GM19372 (cell line): ENCODE results near the gene BAG2.
A peak's percentile ranks its signal among the peaks of the same experiment; 100 is the strongest.

Experiments used
- ATAC-seq: cut with Tn5 transposase; IDR thresholded peaks from one replicate; pipeline ENCODE4 v1.9.1; 2021; ENCODE audit warnings: mild to moderate bottlenecking, low read depth, moderate library complexity; ENCODE audit not compliant: unreplicated experiment

Gene BAG2

DNA sequence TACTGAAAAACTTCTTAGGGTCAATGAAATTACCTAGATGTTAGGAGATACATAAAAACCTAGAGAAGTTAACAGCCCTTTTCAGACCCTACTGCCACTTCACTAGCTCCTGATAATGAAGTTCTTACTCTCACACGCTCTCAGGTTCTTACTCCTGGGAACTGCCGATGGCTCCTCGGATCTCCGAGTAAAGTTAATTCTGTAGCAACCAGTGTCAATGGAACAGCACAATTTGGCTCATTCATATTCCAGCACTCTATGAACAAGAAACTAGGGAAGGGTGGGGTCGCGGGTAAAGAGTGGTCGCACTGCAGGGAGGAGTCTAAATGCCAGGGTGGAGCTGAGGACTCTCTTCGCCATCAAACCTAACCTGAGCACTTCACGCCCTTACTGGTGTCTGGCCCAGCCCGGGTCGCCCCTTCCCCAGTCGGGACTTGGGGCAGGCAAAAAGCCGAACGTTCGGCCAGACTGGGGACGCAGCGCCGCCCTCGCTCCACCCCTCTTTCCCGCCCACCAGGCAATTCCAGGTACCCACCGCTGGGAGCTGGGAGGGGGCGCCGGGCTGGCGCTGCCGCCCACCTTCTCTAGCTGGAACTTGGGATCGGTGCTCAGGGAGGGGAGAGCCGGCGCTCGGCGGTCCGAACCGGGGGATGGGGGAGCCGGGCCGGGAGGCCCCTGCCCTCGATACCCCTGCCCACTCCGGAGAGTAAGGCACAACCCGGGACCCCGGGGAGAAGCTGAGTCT lies 49.2 kb downstream of the BAG2 start:
- ATAC-seq, result peak; percentile 62

DNA sequence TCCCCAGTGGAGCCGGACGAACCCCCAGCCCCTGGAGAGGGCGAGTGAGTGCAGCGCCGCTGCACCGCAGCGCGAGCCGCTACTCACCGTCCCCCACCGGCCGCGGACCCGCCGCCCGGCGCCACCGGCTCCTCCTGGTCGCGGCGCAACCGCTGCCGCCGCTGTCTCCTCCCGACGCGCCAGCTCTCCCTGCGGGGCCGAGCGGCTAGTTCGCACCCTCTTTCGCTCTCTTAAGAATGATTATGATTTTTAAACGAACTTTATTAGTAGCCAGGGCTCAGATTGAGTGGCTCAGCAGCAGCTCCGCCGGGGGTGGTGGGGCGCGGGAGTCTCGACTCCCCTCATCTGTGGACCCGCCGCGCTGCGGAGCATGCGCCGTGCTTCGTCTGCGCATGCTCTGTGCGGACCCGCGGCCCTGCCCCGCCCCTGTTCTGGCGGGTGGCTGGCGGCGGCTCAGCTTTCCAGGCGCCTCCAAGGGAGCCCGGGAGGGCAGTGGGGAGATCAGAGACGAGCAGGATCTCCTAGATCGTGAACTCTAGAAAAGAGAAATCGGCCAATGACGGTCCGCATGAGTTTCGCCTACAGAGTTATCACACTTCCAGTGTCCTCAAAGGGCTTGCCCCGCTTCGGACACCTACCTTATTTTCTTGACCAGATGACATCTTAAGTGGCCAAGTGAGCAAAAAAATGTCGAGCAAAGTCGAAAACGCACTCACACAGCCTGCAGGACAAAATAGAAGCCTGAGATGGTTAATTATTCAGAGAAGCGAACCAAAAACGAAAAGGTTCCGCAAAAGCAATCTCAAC lies 50.0 kb downstream of the BAG2 start, which contains the start of gene RAB23:
TSS of gene RAB23 (minus strand) at position 372 of the 807 bp plus-strand sequence. CDS start 11,927 bp downstream, outside the sequence.
- peak; percentile 75 for ATAC-seq

DNA sequence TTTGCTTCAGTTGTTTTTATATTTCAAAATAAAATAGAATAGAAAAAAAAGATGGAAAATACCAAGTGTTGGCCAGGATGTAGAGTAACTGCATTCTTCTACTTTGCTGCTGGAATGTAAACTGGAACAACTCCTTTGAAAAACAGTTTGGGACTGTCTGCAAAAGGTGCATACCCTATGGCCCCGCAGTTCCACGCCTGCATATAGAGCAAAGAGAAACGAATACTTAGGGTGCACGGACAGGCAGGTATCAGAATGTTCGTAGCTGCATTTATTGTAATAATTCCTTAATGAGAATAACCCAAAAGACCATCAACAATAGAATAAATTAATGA lies 50.6 kb downstream of the BAG2 start:
- ATAC-seq, result no peak

DNA sequence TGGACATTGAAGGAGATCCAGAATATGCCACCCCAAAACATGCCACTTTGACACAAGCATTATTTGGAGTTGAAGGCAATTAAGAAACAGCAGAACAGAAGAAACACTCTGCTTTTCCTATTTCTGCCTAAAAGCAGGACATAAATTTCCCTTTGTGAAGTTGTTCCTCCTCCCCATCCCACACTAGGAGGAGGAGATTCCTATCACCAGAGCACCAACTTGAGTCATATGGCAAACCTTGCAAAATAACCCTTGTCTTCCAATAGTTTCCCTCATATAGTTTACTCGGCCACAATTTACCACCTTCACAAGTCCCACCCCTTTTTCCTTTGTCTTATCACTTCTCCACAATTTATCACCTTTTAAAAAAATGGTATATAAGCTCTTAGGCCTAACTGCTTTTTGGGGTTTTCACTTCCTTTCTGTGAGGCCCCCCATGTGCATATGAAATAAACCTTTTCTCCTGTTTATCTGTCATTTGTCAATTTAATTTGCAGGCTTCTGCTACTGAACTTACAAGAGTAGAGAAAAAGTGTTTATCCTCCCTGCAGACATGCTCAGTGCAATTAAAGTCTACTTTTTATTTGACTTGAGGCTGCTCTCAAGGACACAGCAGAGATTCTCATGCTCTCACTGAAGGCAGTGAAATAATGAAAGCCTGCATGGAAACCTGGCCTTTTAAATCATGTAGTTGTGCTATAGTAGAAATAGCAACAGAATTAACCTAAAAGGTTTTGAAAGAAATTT lies 52.8 kb downstream of the BAG2 start:
- ATAC-seq, result no peak

DNA sequence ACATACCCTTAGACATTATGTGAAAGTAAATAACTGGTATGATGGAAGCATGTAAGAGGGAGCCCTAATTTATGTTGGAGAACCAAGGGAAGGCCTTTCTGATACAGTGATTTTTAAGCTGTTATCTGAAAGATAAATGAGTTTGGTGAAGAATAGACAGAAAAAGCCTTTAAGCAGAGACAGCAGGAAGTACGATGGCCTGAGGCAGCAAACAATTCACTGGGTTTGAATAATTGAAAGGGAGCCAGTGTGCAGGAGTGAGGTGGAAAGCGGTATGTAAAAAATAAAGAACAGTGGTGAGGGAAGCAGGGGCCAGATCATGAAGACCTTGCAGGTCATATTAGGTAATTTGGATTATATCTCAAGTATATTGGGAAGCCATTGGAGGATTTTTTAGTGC lies 54.1 kb downstream of the BAG2 start:
- no peak for ATAC-seq
